Pulmonary artery endothelial cell (primary cell): ENCODE measurements around the gene PIP4K2A. TPM values are rescaled to one million over a fixed set of nuclear protein-coding genes. Genes with fewer than 3 reads are reported as not detected.

ENCODE experiments used
- DNase-seq: peaks from one replicate; pipeline ENCODE4 v3.0.0-alpha.2; 2011; ENCODE audit warnings: low read depth, low spot score
- total RNA-seq: library from RNA; depleted of rRNA; stranded (reverse); fragments of >200 nt; gene quantifications from 2 replicates; pipeline ENCODE4 v1.2.3, GENCODE V29; 2014

PIP4K2A gene
- total RNA-seq, 1 donor from 2014 or later: 18.4 TPM

DNA sequence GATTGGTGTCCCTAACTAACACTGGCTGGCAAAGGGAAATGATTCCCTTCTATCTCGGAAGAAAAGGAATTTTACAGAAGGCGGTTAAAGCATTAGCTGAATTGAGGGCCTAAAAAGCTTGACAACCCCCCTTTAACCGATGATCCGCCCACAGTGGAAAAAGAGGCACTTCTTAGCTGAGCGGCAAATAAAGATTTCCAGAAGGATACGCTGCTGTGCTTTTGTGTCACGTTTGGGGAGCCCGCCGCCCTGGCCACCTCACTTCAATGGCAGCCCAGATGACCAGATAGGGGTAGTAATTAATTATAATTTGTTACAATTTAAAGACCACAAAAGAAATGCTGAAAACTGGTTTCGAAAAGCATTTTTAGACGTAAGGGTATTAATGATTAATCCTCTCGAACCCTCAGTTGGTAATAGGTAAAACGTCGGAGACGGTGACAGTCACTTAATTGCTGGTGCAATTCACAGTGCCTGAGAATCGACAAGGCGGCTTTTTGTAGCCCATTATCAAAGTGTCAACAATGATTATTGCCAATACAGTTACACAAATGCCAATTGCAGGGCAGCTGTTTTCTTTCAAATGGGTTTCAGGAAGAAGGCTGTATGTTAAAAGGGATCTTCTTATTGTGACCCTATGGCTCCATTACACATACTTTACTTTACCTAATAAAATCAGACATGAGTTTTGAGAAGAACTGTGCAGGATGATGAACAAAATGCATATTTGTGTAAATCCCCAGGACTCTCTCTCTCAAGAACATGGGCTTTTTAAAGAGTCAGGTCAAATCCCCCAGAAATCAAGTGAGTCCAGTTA lies 154.1 kb downstream of the PIP4K2A start:
- no peak for DNase-seq

DNA sequence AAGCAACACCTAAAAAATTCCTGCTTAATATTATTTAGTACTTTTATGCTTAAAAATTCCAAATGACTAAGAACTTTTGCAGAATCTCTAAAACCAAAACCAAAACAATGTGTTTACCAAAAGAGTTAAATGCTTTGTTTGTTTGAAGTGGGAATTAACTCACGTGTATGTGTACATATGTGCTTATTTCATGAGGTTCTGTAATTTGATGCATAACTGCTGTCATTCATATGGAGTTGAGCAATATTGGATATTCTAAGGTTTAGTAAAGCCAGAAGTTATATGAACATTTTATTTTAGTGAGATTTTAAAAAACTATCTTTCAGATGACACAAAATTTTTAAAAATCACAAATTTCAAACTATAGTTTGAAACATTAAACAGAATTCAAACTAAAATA lies 157.1 kb downstream of the PIP4K2A start:
- DNase-seq: no peak

DNA sequence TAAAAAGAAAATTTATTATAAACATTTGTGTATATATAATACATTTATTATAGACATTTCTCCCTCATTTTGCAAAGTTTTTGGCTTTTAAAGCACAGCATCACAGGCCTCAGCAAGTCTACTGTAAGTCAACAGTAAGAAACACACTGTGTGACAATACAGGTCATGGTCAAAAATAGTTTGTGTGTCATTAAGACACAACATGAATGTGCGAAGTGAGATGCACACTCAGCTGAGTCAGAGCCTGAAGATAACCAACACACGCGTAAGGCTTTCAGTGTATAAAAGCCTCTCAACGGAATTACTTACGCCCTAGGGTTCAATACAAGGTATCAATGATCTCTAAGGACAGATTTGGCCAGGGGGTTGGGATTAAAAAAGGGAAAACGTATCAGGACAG lies 157.6 kb downstream of the PIP4K2A start:
- no peak for DNase-seq

DNA sequence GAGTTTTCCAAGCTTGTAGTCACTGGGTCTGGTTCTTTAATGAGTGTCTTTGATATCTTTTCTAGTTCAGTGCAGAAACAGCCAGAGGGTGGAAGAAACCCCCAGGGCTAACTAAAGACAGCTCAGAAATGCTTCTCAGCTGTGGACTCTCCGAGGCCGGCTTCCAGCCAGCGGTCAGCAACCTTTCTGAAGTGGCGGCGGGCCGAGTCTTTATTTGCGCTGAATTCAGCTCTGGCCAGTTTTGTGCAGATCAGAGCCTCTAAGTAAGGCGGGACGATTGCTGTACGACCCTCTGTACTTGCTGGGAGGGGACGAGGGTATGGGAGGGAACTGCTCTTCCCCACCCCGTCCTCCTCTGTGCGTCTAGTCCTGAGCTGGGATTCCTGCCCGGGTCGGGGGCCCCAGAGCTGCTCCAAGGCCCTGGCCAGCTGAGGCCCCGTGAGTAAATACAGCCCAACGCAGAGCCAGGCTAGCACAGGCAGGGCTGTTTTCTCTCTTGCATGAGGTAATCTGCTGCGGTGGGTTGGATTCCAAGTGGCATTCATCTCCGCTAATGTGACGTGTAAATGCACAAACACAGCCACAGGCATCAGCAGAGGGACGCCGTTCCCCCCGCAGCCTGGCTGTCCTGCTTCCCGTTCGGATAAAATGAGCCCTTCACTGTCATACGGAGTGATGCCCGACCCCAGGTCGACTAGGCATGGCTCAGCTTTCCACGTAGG lies 159.8 kb downstream of the PIP4K2A start:
- no peak for DNase-seq

DNA sequence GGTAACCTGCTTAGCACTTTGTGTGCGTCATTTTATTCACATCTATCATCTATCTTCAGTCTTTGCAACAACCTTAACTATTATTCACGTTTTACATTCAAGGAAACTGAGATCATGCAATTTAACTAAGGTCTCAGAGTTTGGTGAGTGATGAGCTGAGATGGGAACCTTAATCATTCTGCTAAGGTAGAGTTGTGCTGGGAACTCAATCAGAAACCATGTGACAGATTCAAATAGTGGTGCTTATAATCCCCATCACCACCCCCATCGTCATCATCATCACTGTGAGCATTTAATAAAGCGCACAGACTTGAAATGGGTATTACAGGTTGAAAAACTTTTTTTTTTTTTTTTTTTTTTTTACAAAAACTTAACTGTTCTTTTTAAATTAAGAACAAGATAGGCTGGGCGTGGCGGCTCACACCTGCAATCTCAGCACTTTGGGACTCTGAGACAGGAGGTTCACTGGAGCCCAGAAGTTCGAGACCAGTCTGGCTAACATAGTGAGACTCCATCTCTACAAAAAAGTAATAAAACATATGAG lies 160.9 kb downstream of the PIP4K2A start:
- no peak for DNase-seq

DNA sequence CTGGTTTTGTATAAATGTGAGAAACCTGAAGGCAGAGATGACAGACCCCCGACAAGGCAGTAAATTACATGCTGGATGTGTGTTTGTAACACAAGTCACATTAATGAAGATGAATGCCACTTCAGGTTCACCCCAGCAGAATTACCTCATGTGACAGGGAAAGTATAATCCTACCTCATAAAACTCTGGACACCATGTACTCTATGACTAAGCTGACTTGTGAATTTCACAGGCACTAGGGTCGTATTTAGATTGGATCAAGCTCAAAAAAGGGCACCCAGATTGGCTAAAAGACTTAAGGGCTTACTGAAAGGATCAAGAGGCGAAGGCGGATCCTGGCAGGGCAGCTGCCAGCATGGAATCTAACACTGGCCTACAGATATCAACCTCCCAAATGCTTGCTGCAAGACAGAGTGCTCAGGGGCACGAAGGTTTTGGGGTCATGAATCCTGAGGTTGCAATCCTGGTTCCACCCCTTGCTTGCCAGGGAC lies 161.4 kb downstream of the PIP4K2A start:
- no peak for DNase-seq

DNA sequence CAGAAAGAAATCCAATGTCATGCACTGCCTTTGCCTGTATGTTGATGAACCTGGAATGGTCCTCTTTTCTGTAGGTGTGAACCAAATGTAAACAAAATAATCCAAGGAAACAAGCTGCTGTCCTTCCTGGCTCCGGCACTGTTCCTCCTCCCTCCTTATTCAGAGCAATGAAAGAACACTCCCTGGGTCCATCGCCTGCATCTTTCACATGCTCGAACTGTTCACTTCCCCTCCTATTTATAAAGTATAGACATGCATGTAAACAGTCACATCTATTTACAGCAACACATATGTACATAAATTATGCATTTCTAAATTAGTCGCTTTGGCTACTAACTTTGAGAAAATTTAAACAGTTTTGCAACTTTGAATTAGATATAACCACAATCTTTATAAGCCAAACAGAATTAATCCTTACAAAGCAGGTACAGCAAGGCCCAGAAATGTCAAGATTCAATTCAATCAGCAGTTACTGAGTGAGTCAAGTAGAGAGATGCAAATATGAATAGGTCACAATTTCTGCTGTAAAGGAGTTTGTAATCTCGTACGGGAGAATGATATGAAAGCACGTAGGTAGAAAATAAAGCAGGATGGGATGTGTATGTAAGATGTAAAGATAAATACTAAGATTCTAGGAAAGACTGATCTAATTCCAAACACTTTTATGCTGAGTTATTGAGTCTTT lies 162.6 kb downstream of the PIP4K2A start:
- DNase-seq: no peak

DNA sequence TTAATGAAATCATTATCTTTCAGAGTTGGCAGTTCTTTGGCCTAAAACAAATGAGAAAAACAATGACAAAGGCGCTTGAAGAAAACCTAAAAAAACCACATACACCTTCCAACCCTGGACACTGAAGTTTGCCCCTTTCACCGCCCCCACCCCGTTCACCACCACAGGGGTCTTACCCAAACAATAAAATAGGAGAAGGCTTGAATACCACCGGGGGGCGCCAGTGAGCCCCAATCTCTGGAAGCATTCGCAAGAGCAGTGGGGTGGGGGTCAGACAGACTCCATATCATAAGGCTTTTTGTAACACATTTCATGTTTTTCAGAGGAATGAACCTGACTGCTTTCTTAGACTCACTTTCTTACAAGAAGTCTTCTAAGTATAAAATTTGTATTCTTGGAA lies 163.6 kb downstream of the PIP4K2A start:
- DNase-seq: no peak

DNA sequence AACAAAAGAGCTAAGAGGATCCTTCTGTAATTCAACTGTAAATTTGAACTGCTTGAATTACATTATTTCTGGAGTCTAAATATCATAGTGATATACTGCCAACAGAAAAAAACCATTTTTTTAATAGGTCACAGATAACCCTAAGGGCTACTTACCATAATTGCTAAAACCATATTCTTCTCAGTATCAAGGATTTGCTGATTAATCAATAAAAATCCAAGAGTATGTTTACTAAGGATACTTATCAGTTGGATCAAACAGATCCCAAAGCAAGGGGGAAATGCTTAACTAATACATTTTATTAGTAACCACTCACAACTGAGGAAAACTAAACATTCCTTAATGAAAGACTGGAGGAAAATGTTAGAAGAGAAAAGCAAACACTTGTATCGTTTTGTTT lies 166.0 kb downstream of the PIP4K2A start:
- DNase-seq: no peak

DNA sequence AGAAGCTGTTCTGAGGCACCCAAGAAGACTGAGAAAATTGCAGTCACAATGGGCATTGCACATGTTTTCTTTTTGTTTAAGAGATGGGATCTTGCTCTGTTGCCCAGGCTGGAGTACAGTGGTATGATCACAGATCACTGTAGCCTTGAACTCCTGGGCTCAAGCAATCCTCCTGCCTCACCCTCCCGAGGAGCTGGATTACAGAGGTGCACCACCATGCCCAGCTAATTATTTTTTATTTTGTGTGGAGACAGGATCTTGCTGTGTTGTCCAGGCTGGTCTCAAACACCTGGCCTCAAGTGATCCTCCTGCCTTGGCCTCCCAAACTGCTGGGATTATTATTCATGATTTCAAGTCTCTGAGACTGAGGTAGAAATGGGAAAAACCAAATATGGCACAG lies 168.7 kb downstream of the PIP4K2A start:
- DNase-seq: no peak

DNA sequence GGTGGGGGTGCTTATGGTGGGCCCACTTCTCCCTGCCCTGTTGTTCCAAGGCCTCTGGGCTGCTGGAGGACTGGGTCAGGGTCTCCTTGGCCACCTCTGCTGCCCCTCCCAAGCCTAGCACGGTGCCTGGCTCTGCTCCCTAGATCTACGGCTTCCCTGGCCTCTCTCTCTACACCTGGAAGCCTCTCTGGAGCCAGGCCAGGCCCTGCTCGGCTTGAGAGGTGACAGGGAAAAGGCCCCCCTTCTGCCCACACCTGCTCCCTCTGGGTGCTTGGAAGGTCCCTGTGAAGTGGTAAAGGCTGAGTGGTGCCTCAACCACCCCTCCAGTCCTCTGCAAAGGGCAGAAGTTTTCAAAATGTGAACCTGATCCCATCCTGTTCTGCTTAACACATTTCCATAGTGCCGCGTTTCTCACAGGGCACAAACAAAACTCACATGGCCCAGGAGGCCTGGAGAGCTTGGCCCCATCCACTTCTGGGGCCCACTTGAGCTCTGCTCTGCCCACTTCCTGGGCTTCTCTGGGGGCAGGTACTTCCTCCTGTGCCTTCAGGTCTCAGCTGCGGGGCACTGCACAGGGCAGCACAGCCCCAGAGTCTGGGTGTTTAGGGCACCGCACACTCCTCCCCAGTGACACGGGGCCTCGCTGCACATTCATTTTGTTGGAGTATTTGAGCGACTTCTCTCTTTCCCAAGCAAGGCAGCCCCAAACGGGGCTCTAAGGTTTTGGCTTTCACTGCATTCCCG lies 169.9 kb downstream of the PIP4K2A start:
- DNase-seq: no peak

DNA sequence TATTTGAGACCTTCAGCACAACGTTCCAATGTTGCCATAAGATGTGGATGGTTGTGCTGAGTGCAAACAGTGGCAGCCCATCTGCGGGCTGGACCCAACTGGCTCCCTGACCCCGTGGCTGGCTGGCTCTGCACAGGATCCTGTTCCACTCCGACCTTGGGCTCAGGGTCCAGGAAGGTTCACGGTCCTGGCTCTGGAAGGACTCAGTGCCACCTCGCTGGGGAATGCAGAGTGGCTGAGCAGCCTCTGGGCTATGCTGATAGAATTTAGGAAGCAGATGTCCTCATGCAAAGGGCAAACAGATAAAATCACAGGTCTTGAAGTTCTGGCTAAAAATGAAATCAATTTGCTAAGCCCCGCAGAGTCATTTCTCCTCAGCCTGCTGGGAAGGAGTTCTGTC lies 171.6 kb downstream of the PIP4K2A start:
- no peak for DNase-seq

DNA sequence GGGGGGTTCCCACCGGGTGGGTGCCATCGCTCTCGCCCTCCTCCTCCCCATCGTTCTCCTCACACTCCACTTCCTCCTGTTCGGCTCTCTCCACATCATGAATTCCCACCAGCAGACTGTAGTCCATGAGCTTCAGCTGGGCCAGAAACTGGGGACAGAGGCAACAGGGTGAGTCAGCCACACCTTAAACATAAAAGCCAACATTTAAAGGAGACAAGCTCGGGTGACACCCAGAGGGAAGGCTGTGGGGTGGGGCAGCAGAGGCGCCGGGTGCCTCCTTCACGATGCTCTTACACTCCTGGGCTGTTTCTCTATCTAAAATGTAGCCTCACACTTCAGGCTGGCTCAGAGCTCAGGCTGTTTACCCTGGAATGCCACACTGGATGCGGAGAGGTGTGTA lies 172.5 kb downstream of the PIP4K2A start:
- DNase-seq: no peak

DNA sequence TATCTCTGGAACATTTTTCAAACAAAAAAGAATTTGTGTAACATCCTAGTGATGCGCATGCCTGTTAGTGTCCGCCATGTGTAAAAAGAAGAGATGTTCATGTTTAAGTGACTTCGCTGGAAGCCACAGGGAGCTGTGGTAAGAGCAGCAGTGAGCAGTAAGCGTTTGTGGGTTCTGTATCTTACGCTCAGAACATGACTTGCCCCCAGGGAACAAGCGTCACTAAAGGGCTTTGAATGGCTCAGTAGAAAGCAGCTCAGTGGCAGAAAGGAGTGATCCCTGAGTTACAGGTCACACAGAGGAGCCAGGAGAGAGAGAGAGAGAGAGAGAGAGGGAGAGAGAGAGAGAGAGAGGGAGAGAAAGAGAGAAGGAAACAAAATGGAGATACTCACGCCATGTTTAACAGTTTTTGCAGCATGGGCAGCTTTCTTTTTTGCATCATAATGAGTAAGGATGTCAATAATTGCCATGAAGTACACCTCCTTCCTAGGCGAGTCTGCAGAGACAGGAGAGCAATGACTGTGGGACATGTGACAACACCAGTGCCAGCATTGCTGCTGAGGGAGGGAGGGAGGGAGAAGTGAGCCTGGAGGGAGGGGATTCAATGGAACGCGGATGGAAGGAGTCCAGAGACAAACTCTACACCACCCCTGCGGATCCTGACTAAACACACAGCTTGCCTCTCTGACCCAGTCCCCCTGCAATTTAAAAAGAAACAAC lies 174.6 kb downstream of the PIP4K2A start:
- DNase-seq: no peak

DNA sequence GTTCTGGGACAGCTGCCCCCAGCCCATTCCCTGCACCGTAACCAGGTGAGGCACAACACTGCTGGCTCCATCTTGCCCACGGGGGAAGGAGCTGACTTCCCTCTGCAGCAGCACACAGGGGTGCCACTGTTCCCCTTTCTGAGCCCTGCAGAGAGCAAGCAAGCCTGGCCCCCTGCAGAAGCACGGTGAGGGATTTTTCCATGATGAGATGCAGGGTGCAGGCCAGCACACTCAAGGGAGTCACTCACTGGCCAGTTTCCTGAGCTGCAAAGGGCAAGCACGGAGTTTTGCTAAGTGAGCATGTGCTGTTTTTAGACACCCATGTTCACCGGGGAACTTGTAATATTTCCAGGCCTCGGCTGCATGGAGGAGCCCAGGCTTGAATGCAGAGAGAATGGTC lies 176.6 kb downstream of the PIP4K2A start:
- DNase-seq: no peak

DNA sequence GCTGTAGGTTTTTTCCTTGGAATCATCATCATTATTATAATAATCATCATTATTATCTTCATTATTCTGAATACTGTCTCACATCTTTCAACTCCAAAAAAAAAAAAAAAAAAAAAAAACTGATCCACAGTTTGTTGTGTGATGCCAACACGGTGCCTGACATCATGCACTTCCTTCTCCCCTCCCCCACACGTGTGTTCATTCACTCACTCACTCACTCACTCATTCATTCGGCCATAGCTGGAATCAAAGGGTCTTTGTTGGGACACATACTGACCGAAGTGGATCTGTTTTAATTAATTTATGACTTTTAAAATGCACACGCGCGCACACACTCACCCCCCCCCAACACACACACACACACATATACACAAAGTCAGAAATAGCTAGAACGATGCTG lies 177.8 kb downstream of the PIP4K2A start:
- DNase-seq: no peak

DNA sequence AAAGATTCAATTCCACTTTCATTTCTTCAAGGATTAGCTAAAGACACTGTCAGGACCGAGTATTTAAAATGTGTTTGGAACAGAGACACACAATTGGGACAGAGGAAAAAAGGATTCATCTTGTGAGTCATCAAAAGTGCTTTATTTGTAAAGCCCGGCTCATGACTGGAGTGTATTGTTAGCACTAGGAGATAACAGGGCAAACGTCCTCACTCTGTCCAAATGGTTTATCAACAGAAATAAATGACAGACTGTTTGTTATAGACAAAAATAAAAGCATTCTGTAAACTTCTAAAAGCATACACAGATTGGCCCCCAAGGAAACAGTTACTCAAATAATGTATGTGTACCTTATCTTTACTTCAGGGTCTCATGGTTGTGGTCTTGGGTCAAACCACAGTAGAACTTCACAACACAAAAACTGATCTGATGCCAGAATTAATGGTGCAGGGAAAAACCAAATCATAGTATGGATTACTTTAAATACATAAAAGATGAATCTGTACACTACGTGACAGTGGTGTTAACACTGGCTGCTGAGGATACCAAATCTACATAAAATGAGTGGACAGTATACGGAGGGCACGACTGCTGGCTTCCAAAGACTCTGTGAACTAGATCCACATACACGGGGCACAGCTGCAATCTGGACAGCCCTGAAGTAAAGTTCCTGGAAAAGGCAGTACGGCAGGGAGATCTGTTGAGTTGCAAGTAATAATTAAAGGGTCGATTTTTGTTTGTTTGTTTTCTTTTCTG lies 179.4 kb downstream of the PIP4K2A start:
- DNase-seq: no peak

DNA sequence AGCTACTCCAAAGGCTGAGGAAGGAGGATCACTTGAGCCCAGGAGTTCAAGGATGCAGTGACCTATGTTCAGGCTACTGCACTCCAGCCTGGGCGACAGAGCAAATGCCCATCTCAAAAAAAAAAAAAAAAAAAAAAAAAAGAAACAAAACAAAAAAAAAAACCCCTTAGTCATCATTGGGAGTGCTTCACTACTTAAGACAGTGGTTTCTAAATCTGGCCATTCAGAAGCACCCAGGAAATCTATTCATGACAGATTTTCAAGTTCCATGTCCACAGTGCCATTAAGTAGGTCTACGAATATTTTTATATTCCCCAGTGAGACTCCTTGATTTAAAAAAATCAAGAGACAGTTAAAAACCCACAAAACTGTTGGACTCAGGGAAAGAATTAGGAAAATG lies 182.9 kb downstream of the PIP4K2A start:
- no peak for DNase-seq

DNA sequence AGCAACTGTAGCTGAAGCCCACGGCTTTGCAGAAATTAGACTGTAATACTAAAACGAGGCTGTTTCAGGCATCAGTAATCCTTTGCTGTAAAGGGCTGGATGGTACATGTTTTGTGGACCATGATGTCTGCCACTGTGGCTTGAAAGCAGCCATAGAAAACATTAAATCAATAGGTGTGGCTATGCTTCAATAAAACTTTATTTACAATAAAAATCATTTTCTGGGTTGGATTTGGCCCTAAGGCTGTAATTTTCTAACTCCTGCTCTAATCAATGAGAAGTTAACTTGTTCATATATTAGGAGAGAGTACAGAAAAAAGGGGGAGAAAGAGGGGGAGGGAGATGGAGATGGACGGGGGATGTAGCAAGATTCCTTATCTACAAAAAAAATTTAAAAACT lies 183.4 kb downstream of the PIP4K2A start:
- DNase-seq: no peak

DNA sequence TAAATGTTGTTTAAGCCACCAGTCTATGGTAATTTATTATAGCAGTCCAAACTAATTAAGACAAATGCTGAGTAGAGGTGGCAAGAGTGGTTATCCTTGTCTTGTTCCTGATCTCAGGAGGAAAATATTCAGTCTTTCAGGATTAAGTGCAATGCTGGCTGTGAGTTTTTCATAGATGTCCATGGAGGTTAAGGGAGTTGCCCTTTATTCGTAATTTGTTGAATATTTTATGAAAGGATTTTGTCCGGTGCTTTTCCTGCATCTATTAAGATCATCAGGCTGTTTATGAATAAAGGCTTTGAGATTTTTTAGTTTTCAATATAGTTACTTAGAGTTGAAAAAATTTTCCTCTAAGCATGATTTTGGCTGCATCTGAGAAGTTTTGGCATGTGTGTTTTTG lies 186.9 kb downstream of the PIP4K2A start:
- DNase-seq: no peak
